HG02571 (cell line): ENCODE results near the gene LINC00305.

Source experiments
- ATAC-seq: cut with Tn5 transposase; IDR thresholded peaks from one replicate; pipeline ENCODE4 v1.9.1; 2021; ENCODE audit warnings: mild to moderate bottlenecking, moderate library complexity; ENCODE audit not compliant: unreplicated experiment

The LINC00305 gene

GRCh38 chr18:64148988-64149387 is at the start of gene LINC00305:
Gene LINC00305, minus strand, starts transcription at chr18:64149088.
- ATAC-seq = no peak

GRCh38 chr18:64191069-64191468 is 42.2 kb upstream of the LINC00305 start:
- no peak for ATAC-seq

- ATAC-seq = no peak
Measured at GRCh38 chr18:64185987-64186386, 37.1 kb upstream of the LINC00305 start.

- no peak for ATAC-seq
Measured at GRCh38 chr18:64183665-64184064, 34.8 kb upstream of the LINC00305 start.

GRCh38 chr18:64180617-64181016 is 31.7 kb upstream of the LINC00305 start:
- no peak for ATAC-seq

- ATAC-seq = no peak
Measured at GRCh38 chr18:64180171-64180570, 31.3 kb upstream of the LINC00305 start.

- no peak for ATAC-seq
Measured at GRCh38 chr18:64179556-64180080, 30.7 kb upstream of the LINC00305 start.

- ATAC-seq = no peak
Measured at GRCh38 chr18:64178860-64179259, 30.0 kb upstream of the LINC00305 start.

- no peak for ATAC-seq
Measured at GRCh38 chr18:64175432-64175831, 26.5 kb upstream of the LINC00305 start.

- no peak for ATAC-seq
Measured at GRCh38 chr18:64171576-64171975, 22.7 kb upstream of the LINC00305 start.

GRCh38 chr18:64167408-64167925 is 18.6 kb upstream of the LINC00305 start:
- no peak for ATAC-seq

GRCh38 chr18:64165906-64166305 is 17.0 kb upstream of the LINC00305 start:
- no peak for ATAC-seq

- ATAC-seq = no peak
Measured at GRCh38 chr18:64164883-64165282, 16.0 kb upstream of the LINC00305 start.

- ATAC-seq = no peak
Measured at GRCh38 chr18:64149916-64150438, 1.1 kb upstream of the LINC00305 start.

GRCh38 chr18:64142904-64143303 is 6.0 kb downstream of the LINC00305 start:
- no peak for ATAC-seq

- no peak for ATAC-seq
Measured at GRCh38 chr18:64137914-64138313, 11.0 kb downstream of the LINC00305 start.

- no peak for ATAC-seq
Measured at GRCh38 chr18:64134044-64134747, 14.7 kb downstream of the LINC00305 start.

- no peak for ATAC-seq
Measured at GRCh38 chr18:64132871-64133270, 16.0 kb downstream of the LINC00305 start.

- no peak for ATAC-seq
Measured at GRCh38 chr18:64131314-64131713, 17.6 kb downstream of the LINC00305 start.

- no peak for ATAC-seq
Measured at GRCh38 chr18:64127172-64127571, 21.7 kb downstream of the LINC00305 start.

GRCh38 chr18:64119916-64120315 is 29.0 kb downstream of the LINC00305 start:
- ATAC-seq = no peak

GRCh38 chr18:64118406-64118805 is 30.5 kb downstream of the LINC00305 start:
- no peak for ATAC-seq
